Fibroblast of peridontal ligament (primary cell): ENCODE results near the gene HDAC4.

ENCODE experiments used
- DNase-seq: peaks from one replicate; pipeline ENCODE4 v3.0.0-alpha.2; 2010; ENCODE audit errors: extremely low read depth

The HDAC4 gene

GRCh38 chr2:239327536-239328350 lies 73.1 kb downstream of the HDAC4 start:
- no peak for DNase-seq

DNA sequence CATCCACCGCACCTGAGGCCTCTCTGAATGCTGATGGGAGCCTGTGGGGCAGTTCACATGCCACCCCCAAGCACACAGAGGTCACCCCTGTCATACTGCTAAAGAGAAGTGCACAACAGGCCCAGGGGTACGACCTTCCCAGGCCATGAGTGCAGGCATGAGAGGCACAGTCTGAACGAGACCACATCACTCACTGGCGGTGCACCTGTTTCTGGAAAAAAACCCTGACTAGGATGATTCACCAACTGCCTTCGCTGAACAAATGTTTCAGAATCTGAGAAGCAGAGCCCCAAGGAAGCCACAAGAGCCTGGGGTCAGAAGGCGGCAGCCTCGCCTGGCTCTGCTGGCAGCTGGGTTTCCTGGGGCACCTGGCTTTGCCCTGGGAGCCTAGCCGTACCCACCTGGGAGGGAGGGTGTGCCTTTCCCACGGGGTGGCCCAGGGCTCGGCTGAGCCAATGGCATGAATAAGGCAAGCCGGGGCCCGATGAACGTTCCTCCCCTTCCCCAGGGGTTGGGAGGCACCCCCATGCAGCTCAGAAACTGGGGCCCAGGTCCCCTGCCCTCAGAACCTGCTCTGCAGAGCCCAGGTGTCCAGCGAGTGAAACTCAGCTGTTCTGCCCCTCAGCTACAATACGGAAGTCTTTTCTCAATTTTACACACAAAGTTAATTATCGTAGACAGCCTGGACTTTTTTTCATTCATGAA lies 73.8 kb downstream of the HDAC4 start:
- DNase-seq, result no peak

DNA sequence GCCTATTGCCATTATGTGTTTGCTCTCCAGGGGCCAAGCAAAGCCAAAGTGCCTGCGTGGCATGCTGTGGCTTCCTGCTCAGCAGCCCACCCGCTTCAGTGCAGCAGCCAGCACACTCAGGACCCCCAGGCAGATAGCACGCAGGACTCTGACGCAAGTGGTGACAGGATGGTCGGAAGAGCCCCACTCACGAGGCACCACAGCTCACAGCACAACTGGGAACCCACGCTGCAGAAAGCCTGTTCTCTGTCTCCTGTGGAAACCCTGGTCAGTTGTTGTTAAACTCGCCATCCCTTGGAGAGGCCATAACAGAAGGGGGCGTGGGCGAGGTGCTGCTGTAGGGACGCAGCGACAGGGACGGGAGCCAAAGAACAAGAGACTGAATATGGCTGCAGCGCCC lies 76.4 kb downstream of the HDAC4 start:
- no peak for DNase-seq

- no peak for DNase-seq
These were observed 77.4 kb downstream of the HDAC4 start for GRCh38 chr2:239323447-239323846.

DNA sequence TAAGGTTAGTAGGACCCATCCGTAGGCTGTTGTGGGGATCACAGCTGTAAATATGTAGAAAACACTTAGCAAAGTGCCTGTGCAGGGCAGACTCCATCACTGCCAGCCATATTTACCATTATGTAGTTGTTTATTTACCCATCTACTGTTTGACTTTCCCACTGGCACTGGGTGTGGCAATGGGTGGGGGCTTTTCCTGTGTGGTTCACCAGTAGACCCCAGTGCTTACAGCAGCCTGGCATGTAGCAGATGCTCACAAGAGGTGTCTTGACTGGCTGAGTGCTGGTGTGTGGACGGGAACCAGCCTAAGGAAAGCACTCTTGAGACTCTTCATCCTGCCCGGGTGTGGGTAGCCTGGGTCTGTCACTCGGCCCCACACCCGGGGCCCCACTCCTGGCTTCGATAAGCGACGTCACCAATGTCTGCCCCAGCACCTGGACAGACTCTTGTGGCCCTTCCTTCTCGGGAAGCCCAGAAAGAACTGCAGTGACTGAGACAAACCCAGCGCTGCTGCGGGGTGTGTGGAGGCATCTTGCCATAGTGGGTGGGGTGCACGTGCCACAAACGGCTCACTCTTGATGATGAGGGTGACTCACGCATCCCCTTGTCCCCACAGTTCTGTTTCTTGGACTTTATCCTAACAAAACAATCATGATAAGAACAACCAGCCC lies 78.3 kb downstream of the HDAC4 start:
- DNase-seq, result peak; percentile 42

DNA sequence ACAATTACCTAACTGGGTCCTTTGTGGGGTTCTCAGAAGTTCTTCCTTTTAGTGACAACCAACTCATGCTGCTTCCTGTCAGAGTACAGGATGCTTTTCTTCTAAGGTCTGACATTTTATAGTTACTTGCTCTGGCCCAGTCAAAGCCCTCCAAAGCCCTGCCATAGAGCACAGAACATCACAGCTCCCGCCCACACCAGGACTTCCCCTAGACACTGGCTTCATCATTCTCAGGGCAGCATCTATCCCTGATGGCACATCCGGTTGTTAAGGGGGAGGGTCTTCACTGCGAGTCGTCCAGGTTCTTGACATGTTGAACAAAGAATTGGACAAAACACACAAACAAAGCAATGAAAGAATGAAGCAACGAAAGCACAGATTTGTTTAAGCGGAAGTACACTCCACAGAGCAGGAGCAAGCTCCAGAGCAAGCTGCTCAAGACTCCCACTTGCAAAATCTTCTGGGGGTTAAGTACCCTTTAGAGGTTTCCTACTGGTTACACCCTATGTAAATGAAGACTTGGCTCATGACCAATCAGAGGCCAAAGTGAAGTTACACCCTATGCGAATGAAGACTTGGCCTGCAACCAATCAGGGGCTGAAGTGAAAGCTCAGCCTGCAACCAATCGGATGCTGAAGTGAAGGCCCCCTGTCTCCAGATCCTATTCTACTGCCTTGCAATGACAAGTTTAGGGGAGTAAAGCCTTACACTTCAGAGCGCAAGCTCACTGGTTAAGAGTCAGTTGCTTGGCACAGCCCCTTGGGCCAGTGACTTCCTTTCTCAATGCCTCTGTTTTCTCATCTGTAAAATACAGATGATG lies 79.0 kb downstream of the HDAC4 start:
- DNase-seq, result no peak

- DNase-seq, result peak; percentile 34
These were observed 81.8 kb downstream of the HDAC4 start for GRCh38 chr2:239318790-239319661.

DNA sequence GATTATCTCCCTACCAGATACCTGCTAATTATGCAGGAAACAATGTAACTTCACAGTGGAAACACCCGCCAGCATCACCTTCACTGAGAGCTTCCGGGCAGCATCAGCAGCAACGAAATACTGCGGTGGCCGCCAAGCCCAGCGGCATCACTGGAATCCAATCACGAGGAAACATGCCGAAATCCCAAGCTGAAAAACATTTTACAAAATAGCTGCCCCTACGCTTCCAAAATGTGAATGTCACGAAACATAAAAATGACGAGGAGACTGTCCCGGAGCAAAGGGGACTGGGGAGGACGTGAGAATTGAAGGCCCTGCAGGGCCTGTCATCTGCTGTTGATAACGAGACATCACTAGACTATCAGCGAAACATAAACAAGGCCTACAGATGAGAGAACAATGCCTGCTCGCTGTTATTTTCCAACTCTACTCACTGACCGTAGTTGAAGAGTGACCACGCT lies 82.6 kb downstream of the HDAC4 start:
- no peak for DNase-seq

- peak; percentile 67 for DNase-seq
These were observed 84.0 kb downstream of the HDAC4 start for GRCh38 chr2:239316562-239317465.

DNA sequence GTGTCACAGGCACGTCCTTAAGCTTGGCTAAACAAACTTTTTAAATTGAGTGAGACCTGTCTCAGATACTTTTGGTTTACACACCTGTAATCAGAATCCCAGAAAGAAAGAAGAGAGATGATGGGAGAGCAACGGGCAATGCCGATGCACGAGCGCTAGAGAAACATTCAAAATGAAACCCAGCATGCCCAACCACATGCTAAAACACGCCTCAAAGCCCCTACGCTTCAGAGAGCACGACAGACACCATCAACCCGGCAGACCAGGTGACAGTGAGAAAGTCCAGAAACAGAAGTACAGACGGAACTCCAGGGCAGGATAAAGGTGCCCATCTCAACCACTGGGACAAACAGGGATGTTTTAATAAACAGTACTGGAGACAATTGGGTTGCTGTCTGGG lies 85.5 kb downstream of the HDAC4 start:
- no peak for DNase-seq

DNA sequence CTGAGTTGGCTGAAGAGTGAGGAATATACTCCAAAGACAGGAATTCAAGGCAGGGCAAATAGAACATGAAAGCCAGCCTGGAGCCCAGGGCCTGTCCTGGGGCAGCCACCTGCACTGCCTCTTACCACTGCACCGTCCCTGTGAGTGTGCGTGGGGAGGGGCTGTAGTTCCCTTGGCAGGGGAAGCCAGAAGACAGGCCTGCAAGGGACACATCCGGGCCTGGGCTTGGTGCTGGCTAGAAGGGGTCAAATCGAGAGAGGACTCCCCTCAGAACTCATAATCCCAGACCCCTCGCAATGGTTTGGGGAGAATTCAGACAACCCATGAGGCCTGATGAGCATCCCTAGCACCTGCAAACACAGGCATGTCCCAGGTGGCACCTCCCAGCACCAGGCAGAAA lies 87.0 kb downstream of the HDAC4 start:
- DNase-seq, result no peak

- no peak for DNase-seq
These were observed 87.8 kb downstream of the HDAC4 start for GRCh38 chr2:239312741-239313667.

DNA sequence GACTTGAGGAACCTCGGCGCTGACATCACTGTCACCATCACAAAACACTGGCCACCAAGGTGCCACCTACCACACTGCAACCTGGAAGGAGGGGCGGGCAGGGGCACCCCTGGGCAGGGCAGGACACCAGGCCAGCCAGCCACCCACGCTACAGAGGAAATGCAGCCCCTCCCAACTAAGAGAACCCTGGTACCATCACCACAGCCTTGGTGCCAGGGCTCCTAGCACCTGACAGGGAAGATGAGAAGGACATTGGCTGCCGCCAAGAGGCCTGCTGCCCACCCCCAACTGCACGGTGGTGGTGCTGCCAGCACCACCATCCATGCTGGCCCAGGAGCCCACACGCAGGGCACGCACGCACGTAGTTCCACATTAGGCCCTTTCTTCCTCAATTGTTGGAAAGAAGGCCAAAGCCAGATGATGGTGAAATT lies 88.7 kb downstream of the HDAC4 start:
- DNase-seq, result no peak

DNA sequence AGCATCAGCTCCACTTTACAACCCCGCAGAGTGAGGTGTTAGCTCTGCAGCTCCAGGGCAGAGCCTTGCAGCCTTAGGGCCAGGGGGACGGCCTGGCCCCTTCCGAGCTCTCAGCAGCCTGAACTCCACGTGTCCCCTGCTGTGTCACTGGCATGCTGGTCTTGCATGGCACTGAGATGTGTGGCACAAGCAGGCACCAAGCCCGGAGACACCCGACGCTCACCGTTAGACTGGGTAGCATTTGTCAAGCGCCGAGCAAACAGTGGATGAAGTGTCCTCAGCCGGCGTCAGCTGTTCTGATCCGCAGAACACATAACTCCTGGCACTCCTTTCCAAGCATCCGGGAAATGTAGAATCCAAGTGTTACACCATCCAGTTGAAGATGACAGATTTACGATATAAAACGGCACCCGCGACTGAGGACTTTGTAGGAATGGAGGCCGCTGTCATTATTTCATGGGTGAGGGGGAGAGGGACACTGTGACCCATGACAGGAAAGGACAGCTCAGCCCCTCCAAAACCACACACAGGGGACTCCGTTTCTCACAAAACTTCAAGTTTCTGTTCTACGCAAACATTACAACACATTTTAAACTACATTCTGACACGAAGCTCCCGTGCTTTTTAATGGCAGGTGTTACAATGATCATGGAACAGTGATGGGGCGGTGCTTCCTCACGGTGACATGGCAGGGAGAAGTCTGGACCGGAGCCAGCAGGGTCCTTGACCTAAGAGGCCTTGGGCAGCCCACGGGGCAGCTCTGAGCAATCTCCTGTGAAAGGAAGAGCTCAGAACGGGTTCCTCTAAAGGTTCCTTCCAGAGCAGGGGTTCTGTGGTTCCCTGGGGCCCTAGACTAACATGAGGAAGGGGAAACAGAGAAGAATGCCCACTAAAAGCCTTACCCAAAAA lies 89.4 kb downstream of the HDAC4 start:
- no peak for DNase-seq

DNA sequence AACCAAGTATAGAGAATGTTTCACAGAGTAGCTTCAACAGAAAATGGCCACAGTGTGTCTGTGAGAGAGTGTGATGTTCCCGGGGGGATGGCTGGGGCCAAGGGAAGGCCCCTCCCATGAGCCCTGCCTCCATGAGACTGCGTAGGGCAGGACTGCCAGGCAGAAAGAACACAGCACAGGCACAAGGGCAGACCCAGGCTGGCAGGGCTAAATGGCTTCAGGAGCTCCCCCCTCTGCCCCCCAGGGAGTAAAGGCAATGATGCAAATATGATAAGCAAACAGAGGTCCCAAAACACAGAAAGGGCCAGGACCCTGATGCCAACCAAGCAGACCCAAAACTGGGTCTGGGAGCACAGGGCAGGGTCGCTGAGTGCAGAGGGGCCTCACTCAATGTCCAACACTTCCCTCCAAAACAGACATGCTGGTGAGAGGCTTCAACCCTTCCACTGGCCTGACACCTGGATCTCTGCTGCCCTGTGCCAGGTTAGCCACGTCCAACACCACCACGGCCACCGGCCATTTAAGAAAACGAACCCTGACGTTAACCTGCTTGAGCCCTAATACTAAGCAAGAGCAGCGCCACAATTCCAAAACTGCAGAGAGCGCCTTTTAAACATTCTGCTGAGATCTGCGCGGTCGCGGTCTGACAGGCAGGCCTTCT lies 90.3 kb downstream of the HDAC4 start:
- DNase-seq, result no peak

DNA sequence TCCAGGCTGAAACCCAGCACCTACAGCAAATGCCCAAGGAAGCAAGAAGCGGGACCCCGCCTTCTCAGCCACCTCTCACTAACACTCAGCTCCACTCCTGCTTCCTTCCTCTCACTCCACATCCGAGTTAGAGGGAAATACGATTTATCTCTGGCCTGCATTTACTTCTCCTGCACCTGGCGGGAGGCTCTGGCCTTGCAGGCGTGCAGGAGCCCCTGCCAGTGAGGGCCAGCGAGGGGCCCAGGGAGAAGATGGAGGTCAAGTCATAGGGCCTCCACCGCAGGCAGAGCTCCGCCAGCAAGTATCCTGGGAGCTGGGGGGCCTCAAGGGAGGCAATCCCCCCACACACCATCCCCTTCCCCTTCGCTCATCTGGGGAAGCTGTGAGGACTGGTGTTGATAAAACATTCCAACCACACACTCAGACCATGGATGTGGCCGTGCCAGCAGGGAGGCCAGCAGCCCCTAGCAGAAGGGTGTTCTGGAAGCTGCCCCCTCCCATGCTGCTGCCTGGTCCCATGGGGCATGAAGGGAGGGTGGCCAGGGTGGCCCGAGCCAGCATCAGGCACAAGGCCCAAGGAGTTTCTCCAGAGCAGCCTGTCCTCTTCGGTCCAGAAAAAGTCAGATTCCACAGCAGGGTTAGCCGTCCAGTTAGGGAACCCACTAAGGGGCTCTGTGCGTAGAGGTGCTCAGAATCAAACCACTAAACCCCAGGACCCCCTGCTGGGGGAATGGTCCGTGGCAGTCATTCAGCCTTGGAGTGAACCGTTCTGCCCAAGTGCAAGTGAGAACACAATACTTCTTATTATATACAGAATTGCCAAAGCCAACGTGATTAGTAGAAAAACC lies 91.2 kb downstream of the HDAC4 start:
- DNase-seq, result no peak
